Sigmoid colon (tissue), 4 donors: ENCODE results near the gene KRT78.

Source experiments
- POLR2A ChIP-seq, 2 donors: fragments of 450-650 bp; IDR thresholded peaks; one replicate each; pipeline ENCODE4 v1.6.1; 2016; ENCODE audit warnings: antibody characterized with exemption in 2 of 2, mild to moderate bottlenecking in 2 of 2, moderate library complexity in 2 of 2
- POLR2AphosphoS5 ChIP-seq, 4 donors: sonication (generic); formaldehyde crosslinking; IDR thresholded peaks; one replicate each; pipeline ENCODE4 v1.6.1; 2017; ENCODE audit warnings: antibody characterized with exemption in 4 of 4
- TF ChIP-seq, protein P1 (sequence below), 4 experiments: fragments of 450-650 bp in 3 of 4; fragments of 200-600 bp in 1 of 4; IDR thresholded peaks; one replicate each; pipeline ENCODE4 v1.5.1; 2016 to 2019; ENCODE audit warnings: antibody characterized with exemption in 4 of 4, mild to moderate bottlenecking in 3 of 4, moderate library complexity in 2 of 4

DNA sequence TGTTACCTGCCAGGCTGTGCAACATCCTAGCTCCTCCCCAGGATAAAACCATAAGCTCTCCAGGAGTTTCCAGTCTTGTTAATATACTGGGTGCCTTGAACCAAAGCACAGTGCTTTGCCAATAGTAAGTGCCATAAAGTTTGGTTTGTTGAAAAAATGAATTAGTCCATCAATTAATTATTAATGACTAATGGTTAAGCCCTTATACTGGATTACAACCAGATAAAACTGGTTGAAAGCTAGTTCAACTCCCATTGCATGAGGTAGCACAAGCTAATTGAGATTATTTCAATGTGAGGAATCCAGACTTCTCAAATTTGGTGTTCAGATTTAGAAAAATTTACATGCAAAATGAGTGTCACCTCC is 51.3 kb downstream of the KRT78 start:
- TF ChIP-seq, protein P1, sequence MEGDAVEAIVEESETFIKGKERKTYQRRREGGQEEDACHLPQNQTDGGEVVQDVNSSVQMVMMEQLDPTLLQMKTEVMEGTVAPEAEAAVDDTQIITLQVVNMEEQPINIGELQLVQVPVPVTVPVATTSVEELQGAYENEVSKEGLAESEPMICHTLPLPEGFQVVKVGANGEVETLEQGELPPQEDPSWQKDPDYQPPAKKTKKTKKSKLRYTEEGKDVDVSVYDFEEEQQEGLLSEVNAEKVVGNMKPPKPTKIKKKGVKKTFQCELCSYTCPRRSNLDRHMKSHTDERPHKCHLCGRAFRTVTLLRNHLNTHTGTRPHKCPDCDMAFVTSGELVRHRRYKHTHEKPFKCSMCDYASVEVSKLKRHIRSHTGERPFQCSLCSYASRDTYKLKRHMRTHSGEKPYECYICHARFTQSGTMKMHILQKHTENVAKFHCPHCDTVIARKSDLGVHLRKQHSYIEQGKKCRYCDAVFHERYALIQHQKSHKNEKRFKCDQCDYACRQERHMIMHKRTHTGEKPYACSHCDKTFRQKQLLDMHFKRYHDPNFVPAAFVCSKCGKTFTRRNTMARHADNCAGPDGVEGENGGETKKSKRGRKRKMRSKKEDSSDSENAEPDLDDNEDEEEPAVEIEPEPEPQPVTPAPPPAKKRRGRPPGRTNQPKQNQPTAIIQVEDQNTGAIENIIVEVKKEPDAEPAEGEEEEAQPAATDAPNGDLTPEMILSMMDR (IDR thresholded peaks at IDR 0.05) = no peak
- no peak for TF ChIP-seq POLR2A (IDR thresholded peaks at IDR 0.05)
- TF ChIP-seq POLR2AphosphoS5 (IDR thresholded peaks at IDR 0.05) = no peak
